Measurements from ENCODE around the gene RILP. TPM values are rescaled to one million over a fixed set of nuclear protein-coding genes. Genes with fewer than 3 reads are reported as not detected.

Gene RILP
- total RNA-seq = 1.6 TPM

GRCh38 chr17:1649844-1650501 is at the start of gene RILP:
Gene RILP (minus strand): TSS chr17:1649866. CDS start chr17:1649804, 62 bp downstream.

GRCh38 chr17:1684378-1685189 is 34.9 kb upstream of the RILP start, which contains the start of gene PRPF8:
Gene PRPF8 (minus strand): TSS chr17:1684867. CDS start chr17:1684571, 296 bp downstream.

GRCh38 chr17:1645207-1646171 is 4.2 kb downstream of the RILP start, which contains the start of gene SCARF1:
Gene SCARF1 (minus strand): TSS chr17:1645732. CDS start chr17:1645697, 35 bp downstream.

GRCh38 chr17:1627982-1628855 is 21.4 kb downstream of the RILP start, which contains the start of gene SLC43A2:
Gene SLC43A2 (minus strand): TSS chr17:1628834. CDS start chr17:1627874, 960 bp downstream.

Small RNAs within 50 kb of the gene (small RNA-seq; reads per million reads assigned to genes)
- gene RN7SL105P (ENCODE audit: low replicate concordance) = not detected

Other genes starting within 250 kb of the RILP start
- 686 TPM for gene YWHAE, start 249.6 kb downstream of the RILP start, total RNA-seq
- gene CRK, start 193.6 kb downstream of the RILP start, total RNA-seq = 97.0 TPM
- 17.8 TPM for gene MYO1C, start 157.2 kb downstream of the RILP start, total RNA-seq
- 49.5 TPM for gene INPP5K, start 133.3 kb downstream of the RILP start, total RNA-seq
- 26.0 TPM for gene PITPNA, start 87.1 kb downstream of the RILP start, total RNA-seq
- gene SLC43A2, start 21.0 kb downstream of the RILP start, total RNA-seq = 25.7 TPM
- 3.1 TPM for gene SCARF1, start 4.1 kb downstream of the RILP start, total RNA-seq
- 183 TPM for gene PRPF8, start 35.0 kb upstream of the RILP start, total RNA-seq
- gene TLCD2, start 60.5 kb upstream of the RILP start, total RNA-seq = 0.31 TPM
- 18.5 TPM for gene WDR81, start 74.8 kb upstream of the RILP start, total RNA-seq
- 0.31 TPM for gene SERPINF2, start 93.0 kb upstream of the RILP start, total RNA-seq
- gene SERPINF1, start 112.2 kb upstream of the RILP start, total RNA-seq = 2.8 TPM
- 19.4 TPM for gene SMYD4, start 180.0 kb upstream of the RILP start, total RNA-seq
- gene RPA1, start 180.1 kb upstream of the RILP start, total RNA-seq = 16.0 TPM

Measured in parietal lobe (tissue), 2 donors.